Measurements from ENCODE around the gene LDHAL6B. TPM values are rescaled to one million over a fixed set of nuclear protein-coding genes. Genes with fewer than 3 reads are reported as not detected.

The LDHAL6B gene
- total RNA-seq, 2 donors from 2014 or later: not detected

GRCh38 chr15:59177317-59177660 lies 29.4 kb upstream of the LDHAL6B start:
- Histone ChIP-seq H3K9me3 (ENCODE audit: control insufficient read depth, low read length) (peaks cover 14% of the 10 kb centered on the region), H3K27ac (ENCODE audit: low read depth, low read length) (no peak overlapping the region), H3K4me1 (ENCODE audit: control insufficient read depth, insufficient read depth, low read length) (no peaks in the 10 kb centered on the region), H3K27me3 (ENCODE audit: control insufficient read depth, insufficient read depth, low read length, poor library complexity, severe bottlenecking) (no peaks in the 10 kb centered on the region), H3K9ac (ENCODE audit: extremely low read depth, low read length, poor library complexity, severe bottlenecking) (no peak overlapping the region), H3K4me3 (ENCODE audit: low read length) (no peak overlapping the region), H3K36me3 (ENCODE audit: control insufficient read depth, insufficient read depth, low read length) (peaks cover 10% of the 10 kb centered on the region)
- no peak overlapping the region for H3K27ac Mint-ChIP-seq
- no peaks in the 10 kb centered on the region for H3K27me3 Mint-ChIP-seq (ENCODE audit: insufficient read depth)
- DNase-seq: no peak
- H3K9me3 Mint-ChIP-seq: peaks cover 7% of the 10 kb centered on the region
- no peak overlapping the region for H3K4me3 Mint-ChIP-seq
- 90 to 91% methylated on average over 4 of the region's 4 CpGs for WGBS, 2 experiments (ENCODE audit: insufficient coverage in 1 of 2, insufficient read length in 1 of 2)
- peaks cover 10% of the 10 kb centered on the region for H3K4me1 Mint-ChIP-seq
- H3K36me3 Mint-ChIP-seq (ENCODE audit: low read depth): peaks cover 30% of the 10 kb centered on the region
- TF ChIP-seq, protein P1, sequence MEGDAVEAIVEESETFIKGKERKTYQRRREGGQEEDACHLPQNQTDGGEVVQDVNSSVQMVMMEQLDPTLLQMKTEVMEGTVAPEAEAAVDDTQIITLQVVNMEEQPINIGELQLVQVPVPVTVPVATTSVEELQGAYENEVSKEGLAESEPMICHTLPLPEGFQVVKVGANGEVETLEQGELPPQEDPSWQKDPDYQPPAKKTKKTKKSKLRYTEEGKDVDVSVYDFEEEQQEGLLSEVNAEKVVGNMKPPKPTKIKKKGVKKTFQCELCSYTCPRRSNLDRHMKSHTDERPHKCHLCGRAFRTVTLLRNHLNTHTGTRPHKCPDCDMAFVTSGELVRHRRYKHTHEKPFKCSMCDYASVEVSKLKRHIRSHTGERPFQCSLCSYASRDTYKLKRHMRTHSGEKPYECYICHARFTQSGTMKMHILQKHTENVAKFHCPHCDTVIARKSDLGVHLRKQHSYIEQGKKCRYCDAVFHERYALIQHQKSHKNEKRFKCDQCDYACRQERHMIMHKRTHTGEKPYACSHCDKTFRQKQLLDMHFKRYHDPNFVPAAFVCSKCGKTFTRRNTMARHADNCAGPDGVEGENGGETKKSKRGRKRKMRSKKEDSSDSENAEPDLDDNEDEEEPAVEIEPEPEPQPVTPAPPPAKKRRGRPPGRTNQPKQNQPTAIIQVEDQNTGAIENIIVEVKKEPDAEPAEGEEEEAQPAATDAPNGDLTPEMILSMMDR (conservative IDR thresholded peaks at IDR 0.05): no peak

- Mint-ChIP-seq H3K27ac (no peak overlapping the region), H3K36me3 (ENCODE audit: low read depth) (peaks cover 31% of the 10 kb centered on the region), H3K27me3 (ENCODE audit: insufficient read depth) (no peaks in the 10 kb centered on the region), H3K4me3 (no peak overlapping the region), H3K9me3 (peaks cover 14% of the 10 kb centered on the region), H3K4me1 (peaks cover 10% of the 10 kb centered on the region)
- Histone ChIP-seq H3K27me3 (ENCODE audit: control insufficient read depth, insufficient read depth, low read length, poor library complexity, severe bottlenecking) (no peaks in the 10 kb centered on the region), H3K9me3 (ENCODE audit: control insufficient read depth, low read length) (peaks cover 20% of the 10 kb centered on the region), H3K9ac (ENCODE audit: extremely low read depth, low read length, poor library complexity, severe bottlenecking) (no peak overlapping the region), H3K4me3 (ENCODE audit: low read length) (no peak overlapping the region), H3K4me1 (ENCODE audit: control insufficient read depth, insufficient read depth, low read length) (no peaks in the 10 kb centered on the region), H3K36me3 (ENCODE audit: control insufficient read depth, insufficient read depth, low read length) (peaks cover 13% of the 10 kb centered on the region), H3K27ac (ENCODE audit: low read depth, low read length) (no peak overlapping the region)
- WGBS, 2 experiments (ENCODE audit: insufficient coverage in 1 of 2, insufficient read length in 1 of 2): 83 to 94% methylated on average over 2 to 16 of the region's 16 CpGs
- TF ChIP-seq, protein P1 (conservative IDR thresholded peaks at IDR 0.05): no peak
- DNase-seq: no peak
Observed at GRCh38 chr15:59178151-59178695, 28.4 kb upstream of the LDHAL6B start.

GRCh38 chr15:59179717-59180116 lies 26.9 kb upstream of the LDHAL6B start:
- Mint-ChIP-seq H3K27me3 (ENCODE audit: insufficient read depth) (no peaks in the 10 kb centered on the region), H3K27ac (no peak overlapping the region), H3K4me1 (peaks cover 10% of the 10 kb centered on the region), H3K36me3 (ENCODE audit: low read depth) (peaks cover 40% of the 10 kb centered on the region), H3K9me3 (peaks cover 22% of the 10 kb centered on the region), H3K4me3 (no peak overlapping the region)
- Histone ChIP-seq H3K27ac (ENCODE audit: low read depth, low read length) (no peak overlapping the region), H3K4me3 (ENCODE audit: low read length) (no peak overlapping the region), H3K9me3 (ENCODE audit: control insufficient read depth, low read length) (peaks cover 16% of the 10 kb centered on the region), H3K27me3 (ENCODE audit: control insufficient read depth, insufficient read depth, low read length, poor library complexity, severe bottlenecking) (no peaks in the 10 kb centered on the region), H3K36me3 (ENCODE audit: control insufficient read depth, insufficient read depth, low read length) (peaks cover 5% of the 10 kb centered on the region), H3K4me1 (ENCODE audit: control insufficient read depth, insufficient read depth, low read length) (no peaks in the 10 kb centered on the region), H3K9ac (ENCODE audit: extremely low read depth, low read length, poor library complexity, severe bottlenecking) (no peak overlapping the region)
- 93% methylated on average over 5 of the region's 5 CpGs; no CpG with 5 or more reads in 1 of the 2 experiments for WGBS, 2 experiments (ENCODE audit: insufficient coverage in 1 of 2, insufficient read length in 1 of 2)
- no peak for DNase-seq
- TF ChIP-seq, protein P1 (conservative IDR thresholded peaks at IDR 0.05): no peak
